Amniotic epithelial cell (primary cell): Measurements from ENCODE around the gene RBBP7.
A peak's percentile ranks its signal among the peaks of the same experiment; 100 is the strongest.

ENCODE experiments used
- DNase-seq: peaks from one replicate; pipeline ENCODE4 v3.0.0-alpha.2; 2010; ENCODE audit warnings: low read depth

Gene RBBP7

GRCh38 chrX:16862829-16863228, 7.3 kb downstream of the RBBP7 start:
- DNase-seq, result no peak

- no peak for DNase-seq
These were observed 13.4 kb downstream of the RBBP7 start for GRCh38 chrX:16856744-16857143.

- DNase-seq, result peak; percentile 72
These were observed 14.1 kb downstream of the RBBP7 start for GRCh38 chrX:16856076-16856404.

GRCh38 chrX:16855363-16856075, 14.6 kb downstream of the RBBP7 start:
- no peak for DNase-seq

GRCh38 chrX:16853537-16853936, 16.6 kb downstream of the RBBP7 start:
- no peak for DNase-seq

GRCh38 chrX:16852617-16853179, 17.5 kb downstream of the RBBP7 start:
- DNase-seq, result no peak

GRCh38 chrX:16851827-16852226, 18.3 kb downstream of the RBBP7 start:
- no peak for DNase-seq

GRCh38 chrX:16851421-16851820, 18.7 kb downstream of the RBBP7 start:
- DNase-seq, result peak; percentile 48

- peak; percentile 86 for DNase-seq
These were observed 21.6 kb downstream of the RBBP7 start for GRCh38 chrX:16848541-16848940.

- DNase-seq, result no peak
These were observed 24.5 kb downstream of the RBBP7 start for GRCh38 chrX:16845686-16846085.

GRCh38 chrX:16843208-16843909, 26.8 kb downstream of the RBBP7 start:
- DNase-seq, result peak; percentile 75

- no peak for DNase-seq
These were observed 27.5 kb downstream of the RBBP7 start for GRCh38 chrX:16842684-16843083.

- peak; percentile 95 for DNase-seq
These were observed 30.2 kb downstream of the RBBP7 start for GRCh38 chrX:16839852-16840460.

- peak; percentile 49 for DNase-seq
These were observed 30.8 kb downstream of the RBBP7 start for GRCh38 chrX:16839219-16839851.

- DNase-seq, result peak; percentile 84
These were observed 31.7 kb downstream of the RBBP7 start for GRCh38 chrX:16838202-16839066.

- peak; percentile 52 for DNase-seq
These were observed 33.8 kb downstream of the RBBP7 start for GRCh38 chrX:16836371-16836770.

- peak; percentile 73 for DNase-seq
These were observed 35.4 kb downstream of the RBBP7 start for GRCh38 chrX:16834806-16835205.

GRCh38 chrX:16832301-16832700, 37.9 kb downstream of the RBBP7 start:
- peak; percentile 21 for DNase-seq

GRCh38 chrX:16828124-16828908, 41.8 kb downstream of the RBBP7 start:
- DNase-seq, result peak; percentile 97

GRCh38 chrX:16827225-16827624, 42.9 kb downstream of the RBBP7 start:
- DNase-seq, result peak; percentile 64

- peak; percentile 71 for DNase-seq
These were observed 44.0 kb downstream of the RBBP7 start for GRCh38 chrX:16826207-16826606.
